ENCODE data around the gene CYB561.

DNA sequence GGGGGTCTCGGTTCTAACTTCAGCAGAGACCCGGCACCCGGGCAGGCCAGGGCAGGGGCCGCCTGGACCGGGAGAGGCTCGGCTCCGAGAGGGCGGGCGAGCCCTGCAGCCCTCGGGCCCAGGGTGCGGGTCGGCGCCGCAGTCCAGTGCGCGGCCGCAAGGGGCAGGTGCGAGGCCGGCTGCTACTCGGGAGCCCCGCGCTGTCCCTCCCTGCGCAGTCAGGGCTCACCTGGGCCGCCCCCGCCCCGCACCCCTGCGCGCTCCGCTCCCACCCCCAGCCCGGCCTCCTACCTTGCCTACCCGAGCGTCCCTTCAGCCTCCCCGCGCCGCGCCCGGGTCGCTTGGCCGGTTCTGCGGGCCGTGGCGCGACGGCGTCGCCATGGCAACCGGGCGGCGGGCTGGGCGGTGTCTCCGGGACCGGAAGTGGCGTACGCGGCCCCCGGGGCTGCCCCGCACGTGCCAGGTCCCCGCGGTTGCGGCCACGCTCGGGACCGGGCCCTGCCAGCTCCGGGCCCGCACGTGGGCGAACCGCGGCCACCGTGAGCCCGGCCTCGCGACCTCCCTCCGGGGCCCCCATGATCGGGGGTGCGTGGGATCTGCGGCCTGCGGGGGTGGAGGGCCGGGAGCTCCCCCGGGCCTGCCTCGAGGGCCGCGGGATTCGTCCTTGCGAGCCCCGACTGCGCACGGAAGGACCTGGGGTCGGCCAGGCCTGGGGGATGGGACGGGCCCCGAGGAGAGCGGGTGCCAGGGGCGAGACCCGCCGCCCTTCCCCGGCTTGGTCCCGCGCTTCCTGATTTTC is at the start of gene CYB561:
- TF ChIP-seq POLR2A (IDR thresholded peaks at IDR 0.05; ENCODE audit: low read depth, low read length) (no peak), POLR2AphosphoS5 (IDR thresholded peaks at IDR 0.05; ENCODE audit: low read depth, low read length) (no peak), TAF1 (IDR thresholded peaks at IDR 0.05; ENCODE audit: borderline replicate concordance, low read depth, low read length) (no peak)

Measured in GM12892 (cell line).